WERI-Rb-1 (cell line): Measurements from ENCODE around the gene PTGES2.

Experiments used
- DNase-seq: peaks from one replicate; pipeline ENCODE4 v3.0.0-alpha.2; 2020
- H3K27ac ChIP-seq: fragments of 250-450 bp; sonication (Bioruptor Pico); 2 replicates; pipeline ENCODE4 v1.5.1; 2020; ENCODE audit warnings: mild to moderate bottlenecking, moderate library complexity
- H3K27me3 ChIP-seq: fragments of 250-450 bp; sonication (Bioruptor Pico); 2 replicates; pipeline ENCODE4 v1.5.1; 2021; ENCODE audit warnings: mild to moderate bottlenecking, low read depth, moderate library complexity; ENCODE audit not compliant: insufficient read depth, severe bottlenecking
- H3K36me3 ChIP-seq: fragments of 250-450 bp; sonication (Bioruptor Pico); 2 replicates; pipeline ENCODE4 v1.5.1; 2020; ENCODE audit warnings: mild to moderate bottlenecking, moderate library complexity
- H3K4me3 ChIP-seq: 2 replicates; pipeline ENCODE4 v1.5.1; 2011; ENCODE audit warnings: low read depth, mild to moderate bottlenecking, control low read depth, low read length
- H3K9me3 ChIP-seq: fragments of 250-450 bp; sonication (Bioruptor Pico); 2 replicates; pipeline ENCODE4 v1.5.1; 2021; ENCODE audit warnings: mild to moderate bottlenecking, moderate library complexity; ENCODE audit not compliant: severe bottlenecking
- TF ChIP-seq, protein P1 (sequence below): IDR thresholded peaks from 2 replicates; pipeline ENCODE4 v1.5.1; 2011; ENCODE audit warnings: low read depth, mild to moderate bottlenecking, control low read depth, inconsistent platforms, low read length

The PTGES2 gene

DNA sequence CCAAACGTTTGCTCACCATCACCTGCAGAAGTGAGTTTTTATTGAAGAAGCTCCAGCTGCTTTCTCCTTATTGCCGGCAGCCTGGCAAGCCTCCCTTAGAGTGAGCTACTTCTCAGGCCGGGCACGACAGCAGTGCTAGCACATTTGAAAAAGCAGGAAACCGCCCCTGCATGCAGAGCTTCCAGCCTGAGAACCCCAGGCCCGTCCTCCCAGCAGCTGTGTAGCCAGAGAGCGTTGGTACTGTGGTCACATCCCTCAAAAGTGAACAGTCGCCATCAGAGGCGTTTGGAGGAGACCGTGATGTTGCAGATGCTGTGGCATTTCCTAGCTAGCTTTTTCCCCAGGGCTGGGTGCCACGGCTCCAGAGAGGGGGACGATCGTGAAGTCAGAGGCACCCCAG, 36.0 kb downstream of the PTGES2 start:
- peaks cover 17% of the 10 kb centered on the region for H3K36me3 ChIP-seq
- H3K27ac ChIP-seq, result no peak overlapping the region
- no peak for DNase-seq
- H3K27me3 ChIP-seq, result no peaks in the 10 kb centered on the region
- no peak overlapping the region for H3K4me3 ChIP-seq
- H3K9me3 ChIP-seq, result no peaks in the 10 kb centered on the region
- TF ChIP-seq, protein P1, sequence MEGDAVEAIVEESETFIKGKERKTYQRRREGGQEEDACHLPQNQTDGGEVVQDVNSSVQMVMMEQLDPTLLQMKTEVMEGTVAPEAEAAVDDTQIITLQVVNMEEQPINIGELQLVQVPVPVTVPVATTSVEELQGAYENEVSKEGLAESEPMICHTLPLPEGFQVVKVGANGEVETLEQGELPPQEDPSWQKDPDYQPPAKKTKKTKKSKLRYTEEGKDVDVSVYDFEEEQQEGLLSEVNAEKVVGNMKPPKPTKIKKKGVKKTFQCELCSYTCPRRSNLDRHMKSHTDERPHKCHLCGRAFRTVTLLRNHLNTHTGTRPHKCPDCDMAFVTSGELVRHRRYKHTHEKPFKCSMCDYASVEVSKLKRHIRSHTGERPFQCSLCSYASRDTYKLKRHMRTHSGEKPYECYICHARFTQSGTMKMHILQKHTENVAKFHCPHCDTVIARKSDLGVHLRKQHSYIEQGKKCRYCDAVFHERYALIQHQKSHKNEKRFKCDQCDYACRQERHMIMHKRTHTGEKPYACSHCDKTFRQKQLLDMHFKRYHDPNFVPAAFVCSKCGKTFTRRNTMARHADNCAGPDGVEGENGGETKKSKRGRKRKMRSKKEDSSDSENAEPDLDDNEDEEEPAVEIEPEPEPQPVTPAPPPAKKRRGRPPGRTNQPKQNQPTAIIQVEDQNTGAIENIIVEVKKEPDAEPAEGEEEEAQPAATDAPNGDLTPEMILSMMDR, result no peak

DNA sequence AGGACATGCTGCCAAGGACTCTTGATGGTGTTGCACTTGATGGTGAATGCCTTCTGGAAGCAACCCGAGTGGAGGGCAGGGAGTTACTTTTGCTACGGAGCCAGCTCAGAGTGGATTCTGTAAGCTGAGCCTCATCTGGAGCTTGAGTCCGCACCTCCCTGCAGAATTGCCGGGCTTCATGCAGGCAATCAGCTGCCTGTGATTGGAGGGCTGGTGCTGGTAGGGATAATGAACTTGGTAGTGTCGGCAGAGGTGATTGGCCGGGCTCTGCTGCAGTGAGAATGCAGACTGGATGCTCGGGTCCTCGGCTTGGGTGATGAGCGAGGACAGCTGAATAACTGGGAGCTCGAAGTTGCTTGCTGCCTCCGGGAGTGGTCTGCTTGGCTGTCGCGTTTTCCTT, 36.4 kb downstream of the PTGES2 start:
- no peak for DNase-seq
- no peaks in the 10 kb centered on the region for H3K27me3 ChIP-seq
- no peak overlapping the region for H3K4me3 ChIP-seq
- H3K27ac ChIP-seq, result no peak overlapping the region
- no peaks in the 10 kb centered on the region for H3K9me3 ChIP-seq
- peaks cover 20% of the 10 kb centered on the region for H3K36me3 ChIP-seq
- TF ChIP-seq, protein P1, result no peak

DNA sequence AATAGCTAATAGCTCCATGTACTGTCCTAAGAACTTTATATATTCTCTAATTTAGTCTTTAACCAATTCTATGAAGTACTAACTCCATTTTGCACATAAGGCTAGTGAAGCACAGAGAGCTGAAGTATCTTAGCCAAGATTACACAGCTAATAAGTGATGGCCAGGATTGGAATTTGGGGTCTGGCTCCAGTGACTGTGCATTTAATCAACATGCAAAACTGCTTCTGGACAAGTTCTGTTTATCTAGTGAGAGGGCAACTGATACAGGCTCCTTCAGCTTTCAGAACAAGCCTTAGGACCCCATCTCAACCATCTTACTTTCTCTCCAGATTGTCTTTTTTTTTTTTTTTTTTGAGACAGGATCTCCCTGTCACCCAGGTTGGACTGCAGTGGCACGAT, 38.2 kb downstream of the PTGES2 start:
- no peak for DNase-seq
- H3K27me3 ChIP-seq, result no peaks in the 10 kb centered on the region
- H3K36me3 ChIP-seq, result peaks cover 25% of the 10 kb centered on the region
- H3K27ac ChIP-seq, result no peak overlapping the region
- no peaks in the 10 kb centered on the region for H3K9me3 ChIP-seq
- TF ChIP-seq, protein P1, result no peak
- H3K4me3 ChIP-seq, result no peak overlapping the region

DNA sequence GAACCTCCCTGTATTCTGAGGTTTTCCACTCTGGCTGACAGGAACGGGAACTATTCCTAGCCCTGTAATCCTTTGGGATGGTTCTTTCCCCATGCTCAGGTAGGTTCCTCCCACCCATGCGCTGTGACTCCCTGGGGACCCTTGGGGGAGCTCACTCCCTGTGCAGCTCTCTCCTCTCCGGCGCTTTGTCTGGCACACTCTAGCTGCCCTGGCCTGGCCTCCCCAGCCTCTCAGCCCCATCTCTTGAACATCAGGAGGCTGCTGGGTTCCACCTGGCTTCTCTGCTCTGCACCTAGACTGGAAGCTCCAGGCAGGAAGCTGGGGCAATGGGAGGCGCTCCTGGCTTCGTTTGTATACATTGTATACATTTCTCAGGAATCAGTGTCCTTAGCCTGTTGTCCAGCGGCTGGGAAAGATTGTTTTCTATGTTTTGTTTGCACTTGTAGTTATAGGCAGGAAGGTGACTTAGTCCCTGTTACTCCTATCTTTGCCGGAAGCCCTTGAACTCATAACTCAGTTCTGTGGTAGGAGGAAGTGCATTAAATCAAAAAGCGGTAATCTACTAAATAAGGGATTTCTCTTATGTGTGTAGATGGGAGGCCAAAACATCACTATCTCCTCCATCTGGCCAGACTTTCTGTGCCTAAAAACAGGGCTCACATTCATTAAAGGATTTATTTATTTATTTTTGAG, 39.1 kb downstream of the PTGES2 start:
- H3K36me3 ChIP-seq, result peaks cover 25% of the 10 kb centered on the region
- H3K9me3 ChIP-seq, result no peaks in the 10 kb centered on the region
- TF ChIP-seq, protein P1, result peak; percentile 18; the same call in 1 of the 2 replicates
- H3K27me3 ChIP-seq, result no peaks in the 10 kb centered on the region
- no peak overlapping the region for H3K4me3 ChIP-seq
- no peak for DNase-seq
- no peak overlapping the region for H3K27ac ChIP-seq

DNA sequence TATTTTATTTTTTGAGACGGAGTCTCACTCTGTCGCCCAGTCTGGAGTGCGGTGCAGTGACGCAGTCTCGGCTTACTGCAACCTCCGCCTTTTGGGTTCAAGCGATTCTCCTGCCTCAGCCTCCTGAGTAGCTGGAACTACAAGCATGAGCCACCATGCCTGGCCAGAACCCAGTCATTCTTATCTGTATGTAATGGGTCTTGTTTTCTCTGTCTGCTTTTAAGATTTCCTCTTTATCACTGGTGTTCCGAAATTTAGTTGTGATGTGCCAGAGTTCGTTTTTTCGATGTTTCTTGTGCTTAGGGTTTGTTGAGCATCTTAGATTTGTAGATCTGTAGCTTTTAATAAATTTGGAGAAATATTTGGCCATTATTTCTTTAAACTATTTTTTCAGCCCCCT, 40.3 kb downstream of the PTGES2 start:
- Histone ChIP-seq H3K9me3 (no peaks in the 10 kb centered on the region), H3K27me3 (no peaks in the 10 kb centered on the region), H3K27ac (no peak overlapping the region), H3K36me3 (peaks cover 26% of the 10 kb centered on the region), H3K4me3 (no peak overlapping the region)
- TF ChIP-seq, protein P1, result no peak
- no peak for DNase-seq

DNA sequence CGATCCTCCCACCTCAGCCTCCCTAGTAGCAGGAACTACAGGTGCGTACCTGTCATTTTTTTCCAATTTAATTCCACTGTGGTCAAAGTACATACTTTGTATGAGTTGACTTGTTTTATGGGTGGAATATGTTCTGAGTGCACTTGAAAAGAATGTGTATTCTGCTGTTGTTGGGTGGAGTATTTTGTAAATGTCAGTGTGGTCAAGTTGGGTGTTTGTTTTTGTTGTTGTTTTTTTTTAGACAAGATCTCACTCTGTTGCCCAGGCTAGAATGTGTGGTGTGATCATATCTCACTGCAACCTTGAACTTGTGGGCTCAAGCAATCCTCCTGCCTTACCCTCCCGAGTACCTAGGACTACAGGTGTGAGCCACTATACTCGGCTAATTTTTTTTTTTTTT, 41.6 kb downstream of the PTGES2 start:
- no peaks in the 10 kb centered on the region for H3K9me3 ChIP-seq
- TF ChIP-seq, protein P1, result no peak
- H3K4me3 ChIP-seq, result no peak overlapping the region

More for the DNA sequence above, 41.6 kb downstream of the PTGES2 start:
- H3K27ac ChIP-seq, result no peak overlapping the region
- peaks cover 33% of the 10 kb centered on the region for H3K36me3 ChIP-seq
- DNase-seq, result no peak
- H3K27me3 ChIP-seq, result no peaks in the 10 kb centered on the region
